GM23338 (cell line): ENCODE results near the gene UGT1A3. TPM values are rescaled to one million over a fixed set of nuclear protein-coding genes. Genes with fewer than 3 reads are reported as not detected.

Source experiments
- ATAC-seq: fragments of 200-7000 bp; cut with Tn5 transposase; 3 replicates; pipeline ENCODE4 v1.9.1; 2020
- DNase-seq: peaks from one replicate; pipeline ENCODE4 v3.0.0-alpha.2; 2015; ENCODE audit warnings: low spot score
- H2AFZ ChIP-seq: fragments of 200-600 bp; sonication (generic); 2 replicates; pipeline ENCODE4 v1.8.0; 2016; ENCODE audit warnings: antibody characterized with exemption, mild to moderate bottlenecking, moderate library complexity
- H3F3A ChIP-seq: fragments of 200-600 bp; sonication (generic); replicated peaks from 2 replicates; pipeline ENCODE4 v1.8.0; 2017; ENCODE audit warnings: antibody characterized with exemption, mixed run types, low read depth
- H3K27ac ChIP-seq: fragments of 200-600 bp; sonication (generic); 2 replicates; pipeline ENCODE4 v1.6.1; 2016; ENCODE audit warnings: low read depth
- H3K27me3 ChIP-seq: fragments of 200-600 bp; sonication (generic); 2 replicates; pipeline ENCODE4 v1.8.0; 2016; ENCODE audit warnings: mild to moderate bottlenecking, mixed run types, moderate library complexity; ENCODE audit not compliant: insufficient read depth
- H3K36me3 ChIP-seq: fragments of 200-600 bp; sonication (generic); 2 replicates; pipeline ENCODE4 v1.8.0; 2016; ENCODE audit warnings: mild to moderate bottlenecking; ENCODE audit not compliant: insufficient read depth
- H3K4me1 ChIP-seq: fragments of 200-600 bp; sonication (generic); 2 replicates; pipeline ENCODE4 v1.8.0; 2016; ENCODE audit warnings: mild to moderate bottlenecking, moderate library complexity; ENCODE audit not compliant: insufficient read depth
- H3K4me2 ChIP-seq: fragments of 200-600 bp; sonication (generic); 2 replicates; pipeline ENCODE4 v1.7.1; 2017; ENCODE audit warnings: mixed run types
- H3K4me3 ChIP-seq: fragments of 200-600 bp; sonication (generic); 2 replicates; pipeline ENCODE4 v1.6.1; 2016; ENCODE audit warnings: mixed run types
- H3K79me2 ChIP-seq: fragments of 200-600 bp; sonication (generic); replicated peaks from 2 replicates; pipeline ENCODE4 v1.8.0; 2017; ENCODE audit warnings: mild to moderate bottlenecking; ENCODE audit not compliant: insufficient read depth
- H3K9me2 ChIP-seq: fragments of 200-600 bp; sonication (generic); 2 replicates; pipeline ENCODE4 v1.8.0; 2017; ENCODE audit not compliant: insufficient read depth
- H4K20me1 ChIP-seq: fragments of 200-600 bp; sonication (generic); replicated peaks from 2 replicates; pipeline ENCODE4 v1.8.0; 2017; ENCODE audit warnings: mild to moderate bottlenecking; ENCODE audit not compliant: insufficient read depth
- H3K27ac Mint-ChIP-seq: 2 replicates; pipeline ENCODE4 v1.8.0; 2020; ENCODE audit warnings: inconsistent platforms, mild to moderate bottlenecking, moderate library complexity, mixed read lengths
- H3K27me3 Mint-ChIP-seq: 3 replicates; pipeline ENCODE4 v1.8.0; 2022; ENCODE audit warnings: low read depth, mild to moderate bottlenecking, moderate library complexity, mixed read lengths, inconsistent platforms; ENCODE audit not compliant: insufficient read depth, poor library complexity
- H3K36me3 Mint-ChIP-seq: 3 replicates; pipeline ENCODE4 v1.8.0; 2021; ENCODE audit warnings: low read depth, mild to moderate bottlenecking, inconsistent platforms, moderate library complexity, mixed read lengths
- H3K4me1 Mint-ChIP-seq: 3 replicates; pipeline ENCODE4 v1.8.0; 2020; ENCODE audit warnings: mild to moderate bottlenecking, inconsistent platforms, mixed read lengths
- H3K4me3 Mint-ChIP-seq: 3 replicates; pipeline ENCODE4 v1.8.0; 2021; ENCODE audit warnings: moderate library complexity, mild to moderate bottlenecking, inconsistent platforms, mixed read lengths
- H3K9me3 Mint-ChIP-seq: 3 replicates; pipeline ENCODE4 v1.8.0; 2020; ENCODE audit warnings: moderate library complexity, mild to moderate bottlenecking, inconsistent platforms, mixed read lengths
- EZH2 ChIP-seq: fragments of 200-600 bp; sonication (generic); IDR thresholded peaks from one replicate; pipeline ENCODE4 v1.8.0; 2017; ENCODE audit warnings: antibody characterized with exemption, mild to moderate bottlenecking, low read depth; ENCODE audit not compliant: unreplicated experiment
- EZH2phosphoT487 ChIP-seq: fragments of 200-600 bp; sonication (generic); IDR thresholded peaks from one replicate; pipeline ENCODE4 v1.8.1; 2018; ENCODE audit warnings: antibody characterized with exemption; ENCODE audit not compliant: unreplicated experiment
- JUNB ChIP-seq: IDR thresholded peaks from one replicate; pipeline ENCODE4 v1.6.1; 2016; ENCODE audit warnings: antibody characterized with exemption; ENCODE audit not compliant: unreplicated experiment
- POLR2AphosphoS5 ChIP-seq: IDR thresholded peaks from 2 replicates; pipeline ENCODE4 v1.6.1; 2016; ENCODE audit warnings: antibody characterized with exemption, low read depth
- REST ChIP-seq: IDR thresholded peaks from one replicate; pipeline ENCODE4 v1.6.1; 2018; ENCODE audit warnings: antibody characterized with exemption; ENCODE audit not compliant: unreplicated experiment
- ZNF114 ChIP-seq: fragments of 250-450 bp; sonication (Bioruptor Pico); IDR thresholded peaks from 2 replicates; pipeline ENCODE4 v1.5.0; 2020; ENCODE audit warnings: mild to moderate bottlenecking, moderate library complexity
- polyA plus RNA-seq: library from polyadenylated mRNA; unstranded; fragments of >200 nt; fragmentation: Nextera tagmentation; extraction: Ambion mirVana; gene quantifications from 2 replicates; pipeline ENCODE4 v1.2.1, GENCODE V29; 2016
- total RNA-seq: library from RNA; depleted of rRNA; stranded (reverse); fragments of >200 nt; shearing (Covaris generic); gene quantifications from 2 replicates; pipeline ENCODE4 v1.2.3, GENCODE V29; 2014
- TF ChIP-seq, protein P1 (sequence below), 2 experiments: fragments of 200-600 bp in 1 of 2; sonication (generic) in 1 of 2; conservative IDR thresholded peaks; 2 replicates each; pipeline versions ENCODE4 v1.5.1 to v1.6.1; 2016 to 2017; ENCODE audit warnings: antibody characterized with exemption in 2 of 2, low read depth in 2 of 2, mild to moderate bottlenecking in 2 of 2, moderate library complexity in 1 of 2

Gene UGT1A3
- total and polyA plus RNA-seq, 2 experiments from 2014 or later = not detected

GRCh38 chr2:233705911-233706506, 22.8 kb upstream of the UGT1A3 start (continued):
- TF ChIP-seq, protein P1, sequence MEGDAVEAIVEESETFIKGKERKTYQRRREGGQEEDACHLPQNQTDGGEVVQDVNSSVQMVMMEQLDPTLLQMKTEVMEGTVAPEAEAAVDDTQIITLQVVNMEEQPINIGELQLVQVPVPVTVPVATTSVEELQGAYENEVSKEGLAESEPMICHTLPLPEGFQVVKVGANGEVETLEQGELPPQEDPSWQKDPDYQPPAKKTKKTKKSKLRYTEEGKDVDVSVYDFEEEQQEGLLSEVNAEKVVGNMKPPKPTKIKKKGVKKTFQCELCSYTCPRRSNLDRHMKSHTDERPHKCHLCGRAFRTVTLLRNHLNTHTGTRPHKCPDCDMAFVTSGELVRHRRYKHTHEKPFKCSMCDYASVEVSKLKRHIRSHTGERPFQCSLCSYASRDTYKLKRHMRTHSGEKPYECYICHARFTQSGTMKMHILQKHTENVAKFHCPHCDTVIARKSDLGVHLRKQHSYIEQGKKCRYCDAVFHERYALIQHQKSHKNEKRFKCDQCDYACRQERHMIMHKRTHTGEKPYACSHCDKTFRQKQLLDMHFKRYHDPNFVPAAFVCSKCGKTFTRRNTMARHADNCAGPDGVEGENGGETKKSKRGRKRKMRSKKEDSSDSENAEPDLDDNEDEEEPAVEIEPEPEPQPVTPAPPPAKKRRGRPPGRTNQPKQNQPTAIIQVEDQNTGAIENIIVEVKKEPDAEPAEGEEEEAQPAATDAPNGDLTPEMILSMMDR (conservative IDR thresholded peaks at IDR 0.05; ENCODE audit: low read depth in 2 of 2) = no peak
- TF ChIP-seq POLR2AphosphoS5 = no peak
- no peak for TF ChIP-seq REST
- TF ChIP-seq ZNF114 (CRISPR knock-in tag) = no peak
- TF ChIP-seq EZH2 = no peak

- no peaks in the 10 kb centered on the region for H3K36me3 Mint-ChIP-seq
- H3K4me3 Mint-ChIP-seq = no peak overlapping the region
- no peak overlapping the region for H2AFZ ChIP-seq
- no peak for ATAC-seq
- no peaks in the 10 kb centered on the region for H4K20me1 ChIP-seq
- H3K9me2 ChIP-seq = peaks cover 5% of the 10 kb centered on the region; the same call in 1 of the 2 replicates
- H3K27me3 Mint-ChIP-seq = peaks cover 6% of the 10 kb centered on the region
- H3K36me3 ChIP-seq = no peaks in the 10 kb centered on the region
- H3K27me3 ChIP-seq = no peaks in the 10 kb centered on the region
- H3K9me3 Mint-ChIP-seq = no peaks in the 10 kb centered on the region; the same call in 2 of the 3 replicates
- no peak overlapping the region for H3K27ac ChIP-seq
- no peak overlapping the region for H3K27ac Mint-ChIP-seq
- no peak for TF ChIP-seq EZH2
- no peak for TF ChIP-seq JUNB
- TF ChIP-seq REST = no peak
- TF ChIP-seq EZH2phosphoT487 = no peak
- no peak for TF ChIP-seq POLR2AphosphoS5
- H3K4me1 ChIP-seq = no peaks in the 10 kb centered on the region
- H3K4me1 Mint-ChIP-seq = peaks cover 4% of the 10 kb centered on the region; the same call in 1 of the 3 replicates
- no peak overlapping the region for H3K4me3 ChIP-seq
- H3K79me2 ChIP-seq = no peaks in the 10 kb centered on the region
- no peaks in the 10 kb centered on the region for H3F3A ChIP-seq
- no peak for DNase-seq
- H3K4me2 ChIP-seq = no peak overlapping the region
Measured at GRCh38 chr2:233706720-233707119, 22.1 kb upstream of the UGT1A3 start.
